ENCODE measurements around the gene ADAMTS15. TPM values are rescaled to one million over a fixed set of nuclear protein-coding genes. Genes with fewer than 3 reads are reported as not detected.

ADAMTS15 gene
- total RNA-seq, 4 donors from 2014 or later = 8.4 to 11.8 (median 9.5) TPM

DNA sequence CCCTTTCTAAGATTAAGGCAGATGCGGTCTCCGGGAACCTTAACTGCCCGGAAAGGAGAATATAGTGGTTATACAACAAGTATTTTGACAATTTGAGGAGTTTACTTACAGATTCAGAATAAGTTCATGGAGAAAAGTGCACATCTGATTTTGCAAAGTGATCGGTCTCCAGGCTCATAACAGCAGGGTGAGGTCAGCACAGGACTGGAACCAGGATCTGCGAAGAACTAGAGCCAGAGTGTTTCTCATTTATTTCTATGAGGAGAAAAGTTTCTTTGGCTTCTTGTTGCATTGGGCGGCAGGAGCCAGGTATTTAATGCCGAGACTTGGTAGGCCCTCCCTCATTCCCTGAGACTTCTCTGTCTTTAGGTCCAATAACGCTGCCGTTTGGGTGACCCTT, 3.7 kb downstream of the ADAMTS15 start:
- H3K36me3 ChIP-seq = no peaks in the 10 kb centered on the region
- WGBS, 2 donors (ENCODE audit: low coverage in 1 of 2) = 72 to 75% methylated on average over 9 of the region's 9 CpGs

GRCh38 chr11:130452940-130453339, 4.5 kb downstream of the ADAMTS15 start:
- TF ChIP-seq POLR2AphosphoS5 (IDR thresholded peaks at IDR 0.05) (no peak), POLR2A (IDR thresholded peaks at IDR 0.05) (no peak), EP300 (IDR thresholded peaks at IDR 0.05) (no peak), CTCF (IDR thresholded peaks at IDR 0.05) (no peak)
- Histone ChIP-seq H3K4me3 (no peak overlapping the region), H3K4me1 (peaks cover 0 to 85% (median 6%) of the 10 kb centered on the region in 3 donors), H3K27me3 (peaks cover 19% of the 10 kb centered on the region), H3K27ac (no peak overlapping the region), H3K9me3 (no peaks in the 10 kb centered on the region), H3K36me3 (no peaks in the 10 kb centered on the region)
- ATAC-seq = no peak
- WGBS, 2 donors (ENCODE audit: low coverage in 1 of 2) = 68 to 75% methylated on average over 2 to 6 of the region's 6 CpGs

More for the DNA sequence above, 3.7 kb downstream of the ADAMTS15 start:
- no peak for TF ChIP-seq CTCF (IDR thresholded peaks at IDR 0.05)
- TF ChIP-seq EP300 (IDR thresholded peaks at IDR 0.05) = no peak
- no peak for TF ChIP-seq POLR2AphosphoS5 (IDR thresholded peaks at IDR 0.05)
- TF ChIP-seq POLR2A (IDR thresholded peaks at IDR 0.05) = no peak
- Histone ChIP-seq H3K4me3 (peak overlapping the region in 1 of 2 donors; percentile 63), H3K27me3 (peaks cover 19% of the 10 kb centered on the region), H3K4me1 (peaks cover 0 to 84% (median 6%) of the 10 kb centered on the region in 3 donors), H3K27ac (peak overlapping the region in 3 of 4 donors; percentile 82 to 87 (median 83)), H3K9me3 (no peaks in the 10 kb centered on the region)
- ATAC-seq = no peak

- Histone ChIP-seq H3K27ac (peak overlapping the region in 2 of 4 donors; percentile 20 to 53), H3K4me3 (no peak overlapping the region)
Observed at GRCh38 chr11:130454491-130455252, 6.2 kb downstream of the ADAMTS15 start.

GRCh38 chr11:130455483-130456127, 7.2 kb downstream of the ADAMTS15 start:
- no peak overlapping the region for H3K4me3 ChIP-seq
- peaks cover 0 to 2% of the 10 kb centered on the region in 2 donors for H3K36me3 ChIP-seq
- peaks cover 0 to 59% (median 6%) of the 10 kb centered on the region in 3 donors for H3K4me1 ChIP-seq
- no peaks in the 10 kb centered on the region for H3K27me3 ChIP-seq
- peak overlapping the region in 2 of 4 donors; percentile 8 to 32 for H3K27ac ChIP-seq
- H3K9me3 ChIP-seq = no peaks in the 10 kb centered on the region
- no peak for ATAC-seq
- no peak for TF ChIP-seq POLR2A (IDR thresholded peaks at IDR 0.05)
- TF ChIP-seq CTCF (IDR thresholded peaks at IDR 0.05) = no peak
- no peak for TF ChIP-seq POLR2AphosphoS5 (IDR thresholded peaks at IDR 0.05)
- no peak for TF ChIP-seq EP300 (IDR thresholded peaks at IDR 0.05)
- WGBS, 2 donors (ENCODE audit: low coverage in 1 of 2) = 78 to 100% methylated on average over 1 to 7 of the region's 15 CpGs

More at GRCh38 chr11:130454491-130455252, 6.2 kb downstream of the ADAMTS15 start:
- 38 to 52% methylated on average over 11 of the region's 12 CpGs for WGBS, 2 donors (ENCODE audit: low coverage in 1 of 2)
- ATAC-seq = no peak
- Histone ChIP-seq H3K4me1 (peaks cover 0 to 68% (median 6%) of the 10 kb centered on the region in 3 donors), H3K27me3 (peaks cover 7% of the 10 kb centered on the region), H3K9me3 (no peaks in the 10 kb centered on the region), H3K36me3 (no peaks in the 10 kb centered on the region)
- TF ChIP-seq CTCF (IDR thresholded peaks at IDR 0.05) = no peak
- TF ChIP-seq POLR2AphosphoS5 (IDR thresholded peaks at IDR 0.05) = no peak
- no peak for TF ChIP-seq POLR2A (IDR thresholded peaks at IDR 0.05)
- no peak for TF ChIP-seq EP300 (IDR thresholded peaks at IDR 0.05)
